ENCODE measurements around the gene NFATC2.

NFATC2 gene

DNA sequence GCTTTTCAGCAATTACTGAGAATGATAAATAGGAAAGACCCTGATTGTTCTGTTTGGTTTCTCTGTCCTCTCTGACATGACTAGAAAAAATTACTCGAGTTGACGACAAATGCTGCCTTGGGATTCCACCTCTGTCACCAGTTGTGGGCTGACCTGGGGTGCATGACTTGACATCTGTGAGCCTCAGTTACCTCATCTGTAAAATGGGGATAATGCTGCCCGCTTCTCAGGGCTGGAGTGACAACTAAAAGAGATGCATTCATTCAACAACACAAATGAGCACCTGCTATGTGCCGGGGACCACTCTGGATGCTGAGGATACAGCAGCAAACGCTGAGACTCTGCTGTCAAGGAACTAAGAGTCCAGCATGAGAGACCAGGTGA, 94.8 kb downstream of the NFATC2 start:
- no peak overlapping the region for H3K27ac ChIP-seq (replicated peaks)
- no peak for DNase-seq (ENCODE audit: low read depth in 1 of 2, low spot score in 1 of 2)
- H3K4me3 ChIP-seq (replicated peaks; ENCODE audit: insufficient read depth, low read length) = no peak overlapping the region
- TF ChIP-seq CTCF (IDR thresholded peaks at IDR 0.05; ENCODE audit: insufficient read depth, low read length) (no peak), POLR2AphosphoS5 (IDR thresholded peaks at IDR 0.05; ENCODE audit: low read depth) (no peak)
- H3K27me3 ChIP-seq (ENCODE audit: insufficient read depth, poor library complexity, severe bottlenecking) = no peaks in the 10 kb centered on the region

DNA sequence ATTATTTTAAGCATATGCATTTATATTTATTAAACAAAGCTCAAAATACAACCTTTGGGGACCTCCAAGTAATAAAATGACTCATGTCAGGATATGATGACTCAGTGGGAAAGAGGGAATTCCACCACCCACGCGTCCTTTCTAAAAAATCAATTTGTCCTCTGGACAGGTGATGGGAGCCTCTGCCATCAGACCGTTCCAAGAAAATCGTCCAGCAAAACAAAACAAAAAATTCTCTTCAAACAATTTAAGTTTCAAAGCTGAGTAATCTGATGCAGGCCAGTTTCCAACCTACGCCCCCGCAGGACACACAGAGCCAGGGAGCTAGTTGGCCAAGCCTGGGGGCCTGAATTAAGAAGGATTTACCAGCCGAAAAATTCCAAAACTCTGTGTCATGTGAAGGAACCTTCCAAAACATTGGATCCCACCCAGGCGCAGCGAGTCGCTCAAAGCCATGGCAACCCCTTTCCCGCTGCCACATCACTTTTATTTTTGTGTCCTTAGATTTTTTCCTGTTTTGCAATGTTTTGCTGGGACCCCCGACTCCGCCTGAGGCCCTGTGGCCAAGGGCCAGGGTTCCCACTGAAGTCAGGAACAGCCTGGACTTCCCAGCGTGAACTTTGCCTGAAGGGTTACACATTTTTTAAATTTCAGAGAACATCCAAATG, 95.3 kb downstream of the NFATC2 start:
- H3K27me3 ChIP-seq (ENCODE audit: insufficient read depth, poor library complexity, severe bottlenecking) = no peaks in the 10 kb centered on the region
- no peak overlapping the region for H3K4me3 ChIP-seq (replicated peaks; ENCODE audit: insufficient read depth, low read length)
- no peak for TF ChIP-seq GABPA (IDR thresholded peaks at IDR 0.05; ENCODE audit: low read depth)
- TF ChIP-seq SPI1 (IDR thresholded peaks at IDR 0.05; ENCODE audit: borderline replicate concordance, low read depth) = no peak
- TF ChIP-seq POLR2AphosphoS5 (IDR thresholded peaks at IDR 0.05; ENCODE audit: low read depth) = no peak
- no peak for TF ChIP-seq CTCF (IDR thresholded peaks at IDR 0.05; ENCODE audit: insufficient read depth, low read length)
- TF ChIP-seq, protein P1, sequence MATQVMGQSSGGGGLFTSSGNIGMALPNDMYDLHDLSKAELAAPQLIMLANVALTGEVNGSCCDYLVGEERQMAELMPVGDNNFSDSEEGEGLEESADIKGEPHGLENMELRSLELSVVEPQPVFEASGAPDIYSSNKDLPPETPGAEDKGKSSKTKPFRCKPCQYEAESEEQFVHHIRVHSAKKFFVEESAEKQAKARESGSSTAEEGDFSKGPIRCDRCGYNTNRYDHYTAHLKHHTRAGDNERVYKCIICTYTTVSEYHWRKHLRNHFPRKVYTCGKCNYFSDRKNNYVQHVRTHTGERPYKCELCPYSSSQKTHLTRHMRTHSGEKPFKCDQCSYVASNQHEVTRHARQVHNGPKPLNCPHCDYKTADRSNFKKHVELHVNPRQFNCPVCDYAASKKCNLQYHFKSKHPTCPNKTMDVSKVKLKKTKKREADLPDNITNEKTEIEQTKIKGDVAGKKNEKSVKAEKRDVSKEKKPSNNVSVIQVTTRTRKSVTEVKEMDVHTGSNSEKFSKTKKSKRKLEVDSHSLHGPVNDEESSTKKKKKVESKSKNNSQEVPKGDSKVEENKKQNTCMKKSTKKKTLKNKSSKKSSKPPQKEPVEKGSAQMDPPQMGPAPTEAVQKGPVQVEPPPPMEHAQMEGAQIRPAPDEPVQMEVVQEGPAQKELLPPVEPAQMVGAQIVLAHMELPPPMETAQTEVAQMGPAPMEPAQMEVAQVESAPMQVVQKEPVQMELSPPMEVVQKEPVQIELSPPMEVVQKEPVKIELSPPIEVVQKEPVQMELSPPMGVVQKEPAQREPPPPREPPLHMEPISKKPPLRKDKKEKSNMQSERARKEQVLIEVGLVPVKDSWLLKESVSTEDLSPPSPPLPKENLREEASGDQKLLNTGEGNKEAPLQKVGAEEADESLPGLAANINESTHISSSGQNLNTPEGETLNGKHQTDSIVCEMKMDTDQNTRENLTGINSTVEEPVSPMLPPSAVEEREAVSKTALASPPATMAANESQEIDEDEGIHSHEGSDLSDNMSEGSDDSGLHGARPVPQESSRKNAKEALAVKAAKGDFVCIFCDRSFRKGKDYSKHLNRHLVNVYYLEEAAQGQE (IDR thresholded peaks at IDR 0.05; ENCODE audit: insufficient replicate concordance, low read depth) = no peak
- H3K27ac ChIP-seq (replicated peaks) = no peak overlapping the region
- no peak for DNase-seq (ENCODE audit: low read depth in 1 of 2, low spot score in 1 of 2)

DNA sequence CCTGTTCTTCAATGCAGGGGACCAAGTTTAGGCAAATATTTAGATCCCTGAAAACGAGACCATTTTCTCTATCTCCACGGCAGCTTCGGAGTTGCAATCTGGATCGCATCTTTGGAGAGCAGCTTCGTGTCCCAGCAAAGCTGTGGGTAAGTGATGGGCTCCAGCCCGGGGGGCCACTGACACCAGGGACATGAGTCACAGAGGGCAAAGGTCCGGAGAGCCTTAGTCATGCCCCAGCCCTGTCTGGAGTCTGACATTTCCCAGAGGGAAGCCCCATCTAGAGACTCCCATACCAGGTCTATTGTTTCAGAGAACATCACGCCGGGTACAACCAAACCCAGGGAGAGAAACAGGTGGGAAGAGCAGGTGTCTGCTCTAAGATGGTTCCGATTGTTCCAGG, 95.9 kb downstream of the NFATC2 start:
- TF ChIP-seq SPI1 (IDR thresholded peaks at IDR 0.05; ENCODE audit: borderline replicate concordance, low read depth) = no peak
- no peak for TF ChIP-seq POLR2AphosphoS5 (IDR thresholded peaks at IDR 0.05; ENCODE audit: low read depth)
- TF ChIP-seq, protein P1 (IDR thresholded peaks at IDR 0.05; ENCODE audit: insufficient replicate concordance, low read depth) = no peak
- TF ChIP-seq GABPA (IDR thresholded peaks at IDR 0.05; ENCODE audit: low read depth) = no peak
- no peak for TF ChIP-seq CTCF (IDR thresholded peaks at IDR 0.05; ENCODE audit: insufficient read depth, low read length)
- no peak overlapping the region for H3K4me3 ChIP-seq (replicated peaks; ENCODE audit: insufficient read depth, low read length)
- H3K27me3 ChIP-seq (ENCODE audit: insufficient read depth, poor library complexity, severe bottlenecking) = no peaks in the 10 kb centered on the region
- no peak overlapping the region for H3K27ac ChIP-seq (replicated peaks)
- no peak for DNase-seq (ENCODE audit: low read depth in 1 of 2, low spot score in 1 of 2)

DNA sequence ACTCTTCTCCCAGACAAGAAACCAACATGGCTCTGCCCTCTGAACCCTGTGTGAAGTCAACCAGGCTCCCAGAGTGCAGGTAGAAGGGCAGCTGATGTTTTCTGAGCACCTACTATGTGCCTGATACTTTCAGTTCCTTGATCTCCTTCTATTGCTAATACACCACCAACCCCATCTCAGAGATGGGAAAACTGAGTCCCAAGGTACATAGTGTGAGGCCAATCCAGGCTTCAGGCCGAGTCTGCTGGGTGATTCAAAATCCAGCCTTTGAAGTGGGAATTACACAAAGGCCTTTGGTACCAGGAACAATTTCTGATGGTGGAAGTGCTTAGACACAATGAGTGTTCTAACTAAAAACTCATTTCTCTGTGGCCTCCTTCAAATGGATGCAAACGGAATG, 96.3 kb downstream of the NFATC2 start:
- Histone ChIP-seq H3K27ac (replicated peaks) (no peak overlapping the region), H3K27me3 (ENCODE audit: insufficient read depth, poor library complexity, severe bottlenecking) (no peaks in the 10 kb centered on the region), H3K4me3 (replicated peaks; ENCODE audit: insufficient read depth, low read length) (no peak overlapping the region)
- TF ChIP-seq, protein P1 (IDR thresholded peaks at IDR 0.05; ENCODE audit: insufficient replicate concordance, low read depth) = no peak
- no peak for DNase-seq (ENCODE audit: low read depth in 1 of 2, low spot score in 1 of 2)

All from HL-60 (cell line).